GM12878 (cell line): ENCODE results near the gene CLPTM1. TPM values are rescaled to one million over a fixed set of nuclear protein-coding genes. Genes with fewer than 3 reads are reported as not detected.

Experiments used
- ATAC-seq: fragments of 200-7000 bp; cut with Tn5 transposase; 3 replicates; pipeline ENCODE4 v1.9.1; 2020; ENCODE audit warnings: mild to moderate bottlenecking, moderate library complexity
- BruUV-seq: library from RNA; stranded (reverse); fragments of 400-500 nt; replicated peaks from 2 replicates; lab custom pipeline; 2021; lab: Mats Ljungman, UMichigan
- CTCF ChIA-PET: fragments of 300-600 bp; sonication (Branson Sonifier 250); formaldehyde crosslinking; extraction: SDS; loops from one replicate; lab custom pipeline; 2021; ENCODE audit warnings: inconsistent platforms; lab: Yijun Ruan, JAX
- POLR2A ChIA-PET: fragments of 350-600 bp; formaldehyde crosslinking; extraction: SDS; loops from one replicate; lab custom pipeline; 2021; ENCODE audit warnings: inconsistent platforms; lab: Charles Lee
- RAD21 ChIA-PET: fragments of 300-600 bp; sonication (Branson Sonifier 250); formaldehyde crosslinking; loops from one replicate; lab custom pipeline; 2023; ENCODE audit warnings: antibody characterized with exemption; ENCODE audit not compliant: unreplicated experiment; lab: Charles Lee
- SMC1A ChIA-PET: fragments of 300-600 bp; sonication (Branson Sonifier 250); formaldehyde crosslinking; loops from one replicate; lab custom pipeline; 2023; ENCODE audit not compliant: unreplicated experiment, uncharacterized antibody; lab: Charles Lee
- DNase-seq: peaks from one replicate; pipeline ENCODE4 v3.0.0-alpha.2; 2011; ENCODE audit warnings: low read depth, low spot score
- FAIRE-seq: peaks from 3 replicates; lab custom pipeline; 2011; peaks lifted over from hg19 to GRCh38; lab: Jason Lieb, UNC
- H2AFZ ChIP-seq: 2 replicates; pipeline ENCODE4 v1.6.0; 2011; ENCODE audit warnings: low read depth, low read length, control low read depth; ENCODE audit not compliant: control insufficient read depth
- H3K27ac ChIP-seq: 2 replicates; pipeline ENCODE4 v1.5.1; 2011; ENCODE audit warnings: control low read depth; ENCODE audit not compliant: control insufficient read depth, insufficient read depth
- H3K27me3 ChIP-seq, 2 experiments: replicated peaks in 1 of 2; 2 replicates each; pipeline versions ENCODE4 v1.6.0 to v1.6.1; 2011; ENCODE audit warnings: low read length in 1 of 2; ENCODE audit not compliant: control insufficient read depth in 2 of 2, insufficient read depth in 2 of 2
- H3K36me3 ChIP-seq, 2 experiments: 2 replicates each; pipeline ENCODE4 v1.5.1; 2011; ENCODE audit warnings: low read length in 1 of 2; ENCODE audit not compliant: control insufficient read depth in 2 of 2, insufficient read depth in 2 of 2
- H3K4me1 ChIP-seq: 2 replicates; pipeline ENCODE4 v1.6.1; 2011; ENCODE audit warnings: mild to moderate bottlenecking, low read length, moderate library complexity, mixed read lengths; ENCODE audit not compliant: control insufficient read depth, insufficient read depth
- H3K4me2 ChIP-seq: 2 replicates; pipeline ENCODE4 v1.6.0; 2011; ENCODE audit warnings: control low read depth; ENCODE audit not compliant: control insufficient read depth, insufficient read depth
- H3K4me3 ChIP-seq: fragments of 200-600 bp; sonication (generic); 2 replicates; pipeline ENCODE4 v1.5.1; 2016
- H3K79me2 ChIP-seq: 2 replicates; pipeline ENCODE4 v1.6.0; 2011; ENCODE audit warnings: low read length; ENCODE audit not compliant: control insufficient read depth, insufficient read depth
- H3K9ac ChIP-seq: 2 replicates; pipeline ENCODE4 v1.8.0; 2011; ENCODE audit warnings: low read length, control low read depth, mixed read lengths; ENCODE audit not compliant: control insufficient read depth, insufficient read depth
- H3K9me3 ChIP-seq: replicated peaks from 3 replicates; pipeline ENCODE4 v1.5.1; 2011; ENCODE audit warnings: mild to moderate bottlenecking, low read length; ENCODE audit not compliant: control insufficient read depth, insufficient read depth
- H4K20me1 ChIP-seq: 2 replicates; pipeline ENCODE4 v1.6.0; 2011; ENCODE audit not compliant: control insufficient read depth, insufficient read depth
- HDGF ChIP-seq: fragments of 450-650 bp; IDR thresholded peaks from 2 replicates; pipeline ENCODE4 v1.6.1; 2016; ENCODE audit warnings: antibody characterized with exemption
- KDM1A ChIP-seq: fragments of 200-600 bp; sonication (generic); IDR thresholded peaks from 2 replicates; pipeline ENCODE4 v1.6.1; 2016; ENCODE audit warnings: borderline replicate concordance
- MEF2B ChIP-seq: fragments of 450-650 bp; IDR thresholded peaks from 2 replicates; pipeline ENCODE4 v1.6.1; 2018; ENCODE audit warnings: mild to moderate bottlenecking, moderate library complexity; ENCODE audit not compliant: partially characterized antibody, poor library complexity, severe bottlenecking
- NFIC ChIP-seq: IDR thresholded peaks from 2 replicates; pipeline ENCODE4 v1.6.1; 2012; ENCODE audit warnings: low read depth, mild to moderate bottlenecking, inconsistent platforms, low read length, moderate library complexity
- POLR2A ChIP-seq: IDR thresholded peaks from 2 replicates; pipeline ENCODE4 v1.6.1; 2011; ENCODE audit warnings: low read depth, mild to moderate bottlenecking, low read length
- POLR2AphosphoS5 ChIP-seq: IDR thresholded peaks from 2 replicates; pipeline ENCODE4 v1.6.1; 2011; ENCODE audit warnings: mild to moderate bottlenecking, low read length, inconsistent platforms
- WGBS: methylation state at CpG from one replicate; pipeline ENCODE4 v1.1.6; 2016; ENCODE audit warnings: low lambda C conversion rate; ENCODE audit not compliant: insufficient replicate concordance, insufficient coverage; ENCODE audit errors: missing lambda C conversion rate; 5-methylcytosine and 5-hydroxymethylcytosine counted together
- in situ Hi-C: fragments of 300-500 bp; cut with MboI; formaldehyde crosslinking; loops from 9 replicates; pipeline ENCODE4 v1.14.3; 2018; ENCODE audit warnings: mixed read lengths
- intact Hi-C: fragments of 100-400 bp; cut with micrococcal nuclease; formaldehyde crosslinking; loops from one replicate; pipeline ENCODE4 v1.14.2; 2022; ENCODE audit not compliant: unreplicated experiment
- polyA plus RNA-seq, 11 experiments: library from polyadenylated mRNA; depleted of rRNA in 4 of 11; unstranded in 6 of 11; stranded (reverse) in 5 of 11; fragments of >200 nt; fragmentation: Nextera tagmentation in 4 of 11; fragmentation: Illumina TruSeq in 1 of 11; extraction: Ambion mirVana in 4 of 11; extraction: Trizol in 1 of 11; gene quantifications; 1 replicate in 1 of 11; 2 replicates in 10 of 11; pipeline versions ENCODE4 v1.2.1 to v1.2.3, GENCODE V29; 2011 to 2016; ENCODE audit warnings: inconsistent platforms in 2 of 11, missing spikeins in 2 of 11, low read depth in 1 of 11
- total RNA-seq, 4 experiments: library from RNA; depleted of rRNA in 3 of 4; stranded (reverse); fragments of >200 nt in 3 of 4; fragmentation: Illumina TruSeq in 1 of 4; extraction: Trizol in 1 of 4; gene quantifications; 2 replicates each; pipeline versions ENCODE4 v1.2.1 to v1.2.3, GENCODE V29; 2013 to 2021
- TF ChIP-seq, protein P1 (sequence below): IDR thresholded peaks from 2 replicates; pipeline ENCODE4 v1.6.1; 2012; ENCODE audit warnings: low read depth, low read length, improper control_type of control experiment

CLPTM1 gene
- total and polyA plus RNA-seq, 10 of the 15 experiments (the other 5 are each of a cell fraction or from before 2014, with no cell fraction given) = 0.42 to 72.6 (median 35.2) TPM

DNA sequence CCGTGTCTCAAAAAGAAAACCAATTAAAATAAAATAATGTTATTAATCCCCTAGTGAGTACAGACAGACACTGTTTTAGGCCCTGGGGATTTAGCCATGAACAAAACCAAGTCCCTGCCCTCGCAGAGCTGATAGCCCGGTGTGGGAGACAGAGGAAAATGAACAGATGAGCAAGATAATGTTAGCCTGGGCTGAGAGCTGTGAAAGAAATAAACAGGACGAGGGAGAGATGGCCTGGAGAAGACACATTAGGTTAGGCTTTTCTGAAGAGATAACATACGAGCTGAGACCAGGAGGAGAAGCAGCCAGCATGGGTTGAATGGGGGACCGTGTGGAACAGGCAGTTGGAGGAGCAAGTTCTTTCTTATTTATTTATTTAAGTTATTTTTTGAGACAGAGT, 55.1 kb downstream of the CLPTM1 start:
- WGBS = 56% methylated on average over 6 of the region's 6 CpGs
- intact Hi-C loops = loop anchor here (10.0 kb wide), 1 partner anchor 174 kb away; no protein-coding TSS in a partner anchor
- Histone ChIP-seq H3K79me2 (no peaks in the 10 kb centered on the region; the same call in 1 of the 2 replicates), H3K27ac (no peak overlapping the region), H3K27me3 (no peaks in the 10 kb centered on the region), H3K9ac (no peak overlapping the region), H3K4me3 (no peak overlapping the region), H3K36me3 (peaks cover 0 to 16% of the 10 kb centered on the region in 2 experiments), H3K4me2 (no peak overlapping the region), H2AFZ (no peak overlapping the region), H4K20me1 (no peaks in the 10 kb centered on the region), H3K4me1 (peaks cover under 1% of the 10 kb centered on the region), H3K9me3 (no peaks in the 10 kb centered on the region)
- ChIA-PET SMC1A (no interaction called here), RAD21 (interaction anchor here (0.5 to 1.1 kb wide), 2 partner anchors 9 to 22 kb away, joined by 3 read pairs; no protein-coding TSS in a partner anchor), POLR2A (no interaction called here), CTCF (no interaction called here)
- BruUV-seq = no TSS peak
- no peak for ATAC-seq
- TF ChIP-seq POLR2AphosphoS5 (peak; percentile 39; the same call in 1 of the 2 replicates), HDGF (no peak), POLR2A (no peak), KDM1A (no peak)
- TF ChIP-seq, protein P1, sequence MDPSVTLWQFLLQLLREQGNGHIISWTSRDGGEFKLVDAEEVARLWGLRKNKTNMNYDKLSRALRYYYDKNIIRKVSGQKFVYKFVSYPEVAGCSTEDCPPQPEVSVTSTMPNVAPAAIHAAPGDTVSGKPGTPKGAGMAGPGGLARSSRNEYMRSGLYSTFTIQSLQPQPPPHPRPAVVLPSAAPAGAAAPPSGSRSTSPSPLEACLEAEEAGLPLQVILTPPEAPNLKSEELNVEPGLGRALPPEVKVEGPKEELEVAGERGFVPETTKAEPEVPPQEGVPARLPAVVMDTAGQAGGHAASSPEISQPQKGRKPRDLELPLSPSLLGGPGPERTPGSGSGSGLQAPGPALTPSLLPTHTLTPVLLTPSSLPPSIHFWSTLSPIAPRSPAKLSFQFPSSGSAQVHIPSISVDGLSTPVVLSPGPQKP = no peak
- DNase-seq = no peak
- FAIRE-seq = no peak
- in situ Hi-C loops = no loop called here

DNA sequence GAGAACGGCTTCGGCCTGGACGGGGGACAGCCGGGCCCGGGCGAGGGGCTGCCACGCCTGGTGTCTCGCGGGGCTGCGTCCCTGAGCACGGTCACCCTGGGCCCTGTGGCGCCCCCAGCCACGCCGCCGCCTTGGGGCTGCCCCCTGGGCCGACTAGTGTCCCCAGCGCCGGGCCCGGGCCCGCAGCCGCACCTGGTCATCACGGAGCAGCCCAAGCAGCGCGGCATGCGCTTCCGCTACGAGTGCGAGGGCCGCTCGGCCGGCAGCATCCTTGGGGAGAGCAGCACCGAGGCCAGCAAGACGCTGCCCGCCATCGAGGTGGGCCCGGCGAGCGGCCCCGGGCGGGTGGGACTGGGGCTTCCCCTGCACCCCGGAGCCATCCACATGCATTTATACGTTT, 56.8 kb downstream of the CLPTM1 start:
- ATAC-seq = no peak
- CTCF ChIA-PET = no interaction called here
- no peaks in the 10 kb centered on the region; the same call in 1 of the 2 replicates for H3K79me2 ChIP-seq
- no TSS peak for BruUV-seq
- H3K36me3 ChIP-seq = peaks cover 0 to 16% of the 10 kb centered on the region in 2 experiments; a peak in 3 of 4 replicates
- H3K9me3 ChIP-seq = no peaks in the 10 kb centered on the region
- TF ChIP-seq NFIC = no peak
- TF ChIP-seq MEF2B = no peak
- peak; percentile 42 for TF ChIP-seq POLR2A
- TF ChIP-seq, all 136 proteins: peak for 1
- FAIRE-seq (no peak), DNase-seq (no peak)
- Histone ChIP-seq H2AFZ (no peak overlapping the region), H3K4me1 (peaks cover 11% of the 10 kb centered on the region), H4K20me1 (no peaks in the 10 kb centered on the region), H3K27me3 (no peaks in the 10 kb centered on the region), H3K4me3 (no peak overlapping the region), H3K4me2 (no peak overlapping the region), H3K27ac (no peak overlapping the region), H3K9ac (no peak overlapping the region)
- ChIA-PET RAD21 (no interaction called here), POLR2A (no interaction called here), SMC1A (no interaction called here)
- in situ Hi-C loops (no loop called here), intact Hi-C loops (loop anchor here (10.0 kb wide), 1 partner anchor 173 kb away; no protein-coding TSS in a partner anchor)
- 97% methylated on average over 41 of the region's 42 CpGs for WGBS
